HEK293 (cell line): Measurements from ENCODE around the gene MRM1.

Experiments used
- CTCF ChIA-PET: fragments of 350-600 bp; formaldehyde crosslinking; extraction: SDS; loops from one replicate; lab custom pipeline; 2021; ENCODE audit warnings: antibody characterized with exemption; lab: Yijun Ruan, JAX
- POLR2A ChIA-PET: fragments of 300-600 bp; formaldehyde crosslinking; extraction: SDS; loops from one replicate; lab custom pipeline; 2020; ENCODE audit warnings: antibody characterized with exemption, inconsistent platforms; lab: Yijun Ruan, JAX
- H3K27ac ChIP-seq: fragments of 200-500 bp; sonication (Bioruptor generic); 2 replicates; pipeline ENCODE4 v1.5.1; 2014; ENCODE audit warnings: low read depth, low read length, control low read depth, inconsistent platforms; ENCODE audit errors: extremely low read depth
- H3K36me3 ChIP-seq, 2 experiments: fragments of 200-500 bp in 1 of 2; sonication (Bioruptor generic) in 1 of 2; 1 replicate in 1 of 2; 2 replicates in 1 of 2; pipeline ENCODE4 v1.5.1; 2014 to 2017; ENCODE audit warnings: inconsistent platforms in 2 of 2, low read length in 2 of 2; ENCODE audit not compliant: control insufficient read depth in 2 of 2, insufficient read depth in 1 of 2
- H3K4me1 ChIP-seq: fragments of 200-500 bp; sonication (Bioruptor generic); 2 replicates; pipeline ENCODE4 v1.5.1; 2014; ENCODE audit warnings: mild to moderate bottlenecking, low read length, inconsistent platforms; ENCODE audit not compliant: control insufficient read depth, insufficient read depth
- H3K4me3 ChIP-seq: 2 replicates; pipeline ENCODE4 v1.5.1; 2011; ENCODE audit warnings: low read depth, mild to moderate bottlenecking, control low read depth, low read length, moderate library complexity
- H3K9me3 ChIP-seq: fragments of 200-500 bp; sonication (Bioruptor generic); 2 replicates; pipeline ENCODE4 v1.5.1; 2014; ENCODE audit warnings: low read depth, low read length, inconsistent platforms; ENCODE audit not compliant: control insufficient read depth, insufficient read depth
- EGR2 ChIP-seq: fragments of 450-650 bp; formaldehyde crosslinking; IDR thresholded peaks from 2 replicates; pipeline ENCODE4 v1.5.1; 2016; ENCODE audit warnings: low read depth, missing biosample characterization, missing genetic modification characterization
- ZFP69B ChIP-seq: fragments of 450-650 bp; formaldehyde crosslinking; IDR thresholded peaks from 2 replicates; pipeline ENCODE4 v1.5.1; 2016; ENCODE audit warnings: missing biosample characterization, missing genetic modification characterization
- ZNF146 ChIP-seq: fragments of 450-650 bp; formaldehyde crosslinking; IDR thresholded peaks from 2 replicates; pipeline ENCODE4 v1.5.1; 2016; ENCODE audit warnings: missing biosample characterization, missing genetic modification characterization
- ZNF248 ChIP-seq: fragments of 450-650 bp; formaldehyde crosslinking; IDR thresholded peaks from 2 replicates; pipeline ENCODE4 v1.5.1; 2017; ENCODE audit warnings: missing biosample characterization, missing genetic modification characterization
- ZNF366 ChIP-seq: fragments of 450-650 bp; formaldehyde crosslinking; conservative IDR thresholded peaks from 2 replicates; pipeline ENCODE4 v1.5.1; 2016; ENCODE audit warnings: missing biosample characterization, missing genetic modification characterization
- ZNF544 ChIP-seq: fragments of 450-650 bp; formaldehyde crosslinking; IDR thresholded peaks from 2 replicates; pipeline ENCODE4 v1.5.0; 2017; ENCODE audit warnings: missing biosample characterization, missing genetic modification characterization
- ZNF585B ChIP-seq: fragments of 450-650 bp; formaldehyde crosslinking; IDR thresholded peaks from 2 replicates; pipeline ENCODE4 v1.5.1; 2016; ENCODE audit warnings: missing biosample characterization, missing genetic modification characterization
- ZNF837 ChIP-seq: fragments of 450-650 bp; formaldehyde crosslinking; IDR thresholded peaks from 2 replicates; pipeline ENCODE4 v1.5.1; 2016; ENCODE audit warnings: missing biosample characterization, missing genetic modification characterization
- TF ChIP-seq, protein P1 (sequence below): fragments of 450-650 bp; formaldehyde crosslinking; conservative IDR thresholded peaks from 2 replicates; pipeline ENCODE4 v1.5.1; 2016; ENCODE audit warnings: low read depth, missing biosample characterization, missing genetic modification characterization
- TF ChIP-seq, protein P2 (sequence below): fragments of 450-650 bp; formaldehyde crosslinking; IDR thresholded peaks from 2 replicates; pipeline ENCODE4 v1.5.1; 2016; ENCODE audit warnings: missing biosample characterization, missing genetic modification characterization
- TF ChIP-seq, protein P3 (sequence below): fragments of 450-650 bp; formaldehyde crosslinking; IDR thresholded peaks from 2 replicates; pipeline ENCODE4 v1.5.1; 2016; ENCODE audit warnings: missing biosample characterization, missing genetic modification characterization
- TF ChIP-seq, protein P4 (sequence below): fragments of 450-650 bp; formaldehyde crosslinking; IDR thresholded peaks from 2 replicates; pipeline ENCODE4 v1.5.1; 2016; ENCODE audit warnings: missing biosample characterization, missing genetic modification characterization
- TF ChIP-seq, protein P5 (sequence below): fragments of 450-650 bp; formaldehyde crosslinking; IDR thresholded peaks from 2 replicates; pipeline ENCODE4 v1.5.1; 2016; ENCODE audit warnings: missing biosample characterization, missing genetic modification characterization
- TF ChIP-seq, protein P6 (sequence below): IDR thresholded peaks from 2 replicates; pipeline ENCODE4 v1.6.1; 2011; ENCODE audit warnings: mild to moderate bottlenecking, low read depth, low read length, borderline replicate concordance

Gene MRM1

DNA sequence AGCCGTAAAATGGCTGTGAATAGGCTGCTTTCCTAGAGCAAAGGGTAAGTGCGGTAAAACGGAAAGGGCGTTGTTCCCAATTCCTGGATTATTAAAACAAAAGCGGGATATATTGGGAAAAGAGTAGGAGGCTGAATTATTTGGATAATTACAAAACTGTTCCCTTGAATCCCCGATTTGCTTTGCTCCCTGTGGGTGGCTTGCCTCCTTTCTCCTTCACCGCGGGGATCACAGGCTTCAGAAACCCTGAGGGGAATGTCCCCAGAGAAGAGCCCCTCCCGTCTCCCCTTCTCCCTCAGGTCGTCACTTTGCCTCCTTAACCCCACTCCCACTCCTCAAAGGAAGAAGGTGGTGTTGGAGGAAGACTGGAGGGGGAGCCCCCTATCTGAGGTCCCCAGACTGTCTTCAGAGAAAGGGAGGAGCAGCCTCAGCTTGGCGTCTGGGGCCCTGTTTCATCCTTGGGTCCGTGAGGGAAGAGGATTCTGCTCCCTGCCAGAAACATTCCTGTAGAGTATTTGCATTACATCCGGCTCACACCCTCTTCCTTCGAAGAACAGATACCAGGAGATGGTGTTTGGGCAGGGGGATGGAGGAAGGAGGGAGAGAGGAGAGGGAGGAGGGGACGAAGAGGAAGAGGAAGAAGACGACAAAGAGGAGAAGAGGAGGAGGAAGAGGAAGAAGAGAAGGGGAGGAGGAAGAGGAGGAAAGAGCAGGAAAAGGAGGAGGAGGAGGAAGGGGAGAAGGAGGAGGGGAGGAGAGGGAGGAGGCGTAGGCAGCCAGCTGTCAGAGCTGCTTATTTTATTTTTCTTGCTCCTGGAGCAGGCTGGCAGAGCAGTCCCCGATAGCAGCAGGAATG lies 31.8 kb downstream of the MRM1 start (continued):
- TF ChIP-seq, protein P1, sequence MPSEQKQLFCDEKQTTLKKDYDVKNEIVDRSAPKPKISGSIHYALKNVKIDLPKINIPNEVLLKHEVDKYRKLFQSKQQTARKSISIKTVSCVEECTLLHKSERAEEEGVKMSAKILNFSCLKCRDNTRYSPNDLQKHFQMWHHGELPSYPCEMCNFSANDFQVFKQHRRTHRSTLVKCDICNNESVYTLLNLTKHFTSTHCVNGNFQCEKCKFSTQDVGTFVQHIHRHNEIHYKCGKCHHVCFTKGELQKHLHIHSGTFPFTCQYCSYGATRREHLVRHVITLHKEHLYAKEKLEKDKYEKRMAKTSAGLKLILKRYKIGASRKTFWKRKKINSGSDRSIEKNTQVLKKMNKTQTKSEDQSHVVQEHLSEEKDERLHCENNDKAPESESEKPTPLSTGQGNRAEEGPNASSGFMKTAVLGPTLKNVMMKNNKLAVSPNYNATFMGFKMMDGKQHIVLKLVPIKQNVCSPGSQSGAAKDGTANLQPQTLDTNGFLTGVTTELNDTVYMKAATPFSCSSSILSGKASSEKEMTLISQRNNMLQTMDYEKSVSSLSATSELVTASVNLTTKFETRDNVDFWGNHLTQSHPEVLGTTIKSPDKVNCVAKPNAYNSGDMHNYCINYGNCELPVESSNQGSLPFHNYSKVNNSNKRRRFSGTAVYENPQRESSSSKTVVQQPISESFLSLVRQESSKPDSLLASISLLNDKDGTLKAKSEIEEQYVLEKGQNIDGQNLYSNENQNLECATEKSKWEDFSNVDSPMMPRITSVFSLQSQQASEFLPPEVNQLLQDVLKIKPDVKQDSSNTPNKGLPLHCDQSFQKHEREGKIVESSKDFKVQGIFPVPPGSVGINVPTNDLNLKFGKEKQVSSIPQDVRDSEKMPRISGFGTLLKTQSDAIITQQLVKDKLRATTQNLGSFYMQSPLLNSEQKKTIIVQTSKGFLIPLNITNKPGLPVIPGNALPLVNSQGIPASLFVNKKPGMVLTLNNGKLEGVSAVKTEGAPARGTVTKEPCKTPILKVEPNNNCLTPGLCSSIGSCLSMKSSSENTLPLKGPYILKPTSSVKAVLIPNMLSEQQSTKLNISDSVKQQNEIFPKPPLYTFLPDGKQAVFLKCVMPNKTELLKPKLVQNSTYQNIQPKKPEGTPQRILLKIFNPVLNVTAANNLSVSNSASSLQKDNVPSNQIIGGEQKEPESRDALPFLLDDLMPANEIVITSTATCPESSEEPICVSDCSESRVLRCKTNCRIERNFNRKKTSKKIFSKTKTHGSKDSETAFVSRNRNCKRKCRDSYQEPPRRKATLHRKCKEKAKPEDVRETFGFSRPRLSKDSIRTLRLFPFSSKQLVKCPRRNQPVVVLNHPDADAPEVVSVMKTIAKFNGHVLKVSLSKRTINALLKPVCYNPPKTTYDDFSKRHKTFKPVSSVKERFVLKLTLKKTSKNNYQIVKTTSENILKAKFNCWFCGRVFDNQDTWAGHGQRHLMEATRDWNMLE (tag by site-specific recombination), result no peak
- peak; percentile 46; the same call in 1 of the 2 replicates for TF ChIP-seq ZNF366 (tag by site-specific recombination)
- peak; percentile 96 for TF ChIP-seq EGR2 (tag by site-specific recombination)
- TF ChIP-seq ZNF837 (tag by site-specific recombination), result no peak
- TF ChIP-seq, all 188 proteins: peak for 4

DNA sequence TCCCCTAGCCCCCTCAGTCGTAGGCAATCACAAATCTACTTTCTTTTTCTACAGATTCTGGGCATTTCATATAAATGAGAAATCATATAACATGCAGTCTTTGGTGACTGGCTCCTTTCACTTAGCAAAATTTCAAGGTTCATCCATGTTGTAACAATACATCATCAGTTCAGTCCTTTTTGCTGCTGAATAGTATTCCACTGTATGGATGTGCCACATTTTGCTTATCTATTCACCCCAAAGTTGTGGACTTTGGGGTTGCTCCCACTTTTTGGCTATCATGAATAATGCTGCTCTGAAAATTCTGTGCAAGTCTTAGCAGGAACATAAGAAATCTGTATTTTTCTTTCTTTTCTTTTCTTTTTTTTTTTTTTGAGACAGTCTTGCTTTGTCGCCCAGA lies 39.0 kb downstream of the MRM1 start:
- no peak for TF ChIP-seq ZNF248 (tag by site-specific recombination)
- TF ChIP-seq ZNF585B (tag by site-specific recombination), result no peak
- TF ChIP-seq, protein P2, sequence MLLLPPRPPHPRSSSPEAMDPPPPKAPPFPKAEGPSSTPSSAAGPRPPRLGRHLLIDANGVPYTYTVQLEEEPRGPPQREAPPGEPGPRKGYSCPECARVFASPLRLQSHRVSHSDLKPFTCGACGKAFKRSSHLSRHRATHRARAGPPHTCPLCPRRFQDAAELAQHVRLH (tag by site-specific recombination), result 0 out of 2 replicates have a peak, but pooled peaks have one; percentile 9
- TF ChIP-seq ZNF146 (tag by site-specific recombination), result peak; percentile 89
- ChIA-PET CTCF (interaction anchor here (0.6 kb wide), 1 partner anchor 572 kb away, joined by 4 read pairs; no protein-coding TSS in a partner anchor), POLR2A (interaction anchor here (0.5 kb wide), 1 partner anchor 1918 kb away, joined by 3 read pairs; no protein-coding TSS in a partner anchor)

DNA sequence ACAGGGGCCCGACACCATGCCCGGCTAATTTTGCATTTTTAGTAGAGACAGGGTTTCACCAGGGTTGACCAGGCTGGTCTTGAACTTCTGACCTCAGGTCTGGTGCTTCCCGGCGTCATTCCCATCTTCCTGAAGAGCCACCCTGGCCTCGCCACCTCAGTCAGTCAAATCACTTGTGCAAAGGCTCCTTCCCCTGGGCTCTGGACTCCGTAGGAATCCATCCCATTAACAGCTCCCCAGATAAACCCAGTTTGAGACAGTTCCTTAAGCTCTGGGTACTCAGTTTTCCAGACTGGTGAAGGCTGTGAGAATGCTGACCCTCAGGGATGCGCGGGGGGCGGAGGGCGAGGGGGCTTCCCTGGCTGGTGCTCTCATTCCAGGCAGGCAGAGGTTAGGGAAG lies 39.5 kb downstream of the MRM1 start:
- H3K36me3 ChIP-seq, result no peaks in the 10 kb centered on the region
- POLR2A ChIA-PET, result interaction anchor here (0.5 kb wide), 1 partner anchor 1917 kb away, joined by 3 read pairs; no protein-coding TSS in a partner anchor
- no peak overlapping the region for H3K4me3 ChIP-seq
- H3K27ac ChIP-seq, result no peak overlapping the region
- H3K9me3 ChIP-seq, result no peaks in the 10 kb centered on the region
- CTCF ChIA-PET, result interaction anchor here (1.7 kb wide), 1 partner anchor 15 kb away, joined by 5 read pairs; no protein-coding TSS in a partner anchor
- peaks cover 6% of the 10 kb centered on the region for H3K4me1 ChIP-seq
- TF ChIP-seq, protein P3, sequence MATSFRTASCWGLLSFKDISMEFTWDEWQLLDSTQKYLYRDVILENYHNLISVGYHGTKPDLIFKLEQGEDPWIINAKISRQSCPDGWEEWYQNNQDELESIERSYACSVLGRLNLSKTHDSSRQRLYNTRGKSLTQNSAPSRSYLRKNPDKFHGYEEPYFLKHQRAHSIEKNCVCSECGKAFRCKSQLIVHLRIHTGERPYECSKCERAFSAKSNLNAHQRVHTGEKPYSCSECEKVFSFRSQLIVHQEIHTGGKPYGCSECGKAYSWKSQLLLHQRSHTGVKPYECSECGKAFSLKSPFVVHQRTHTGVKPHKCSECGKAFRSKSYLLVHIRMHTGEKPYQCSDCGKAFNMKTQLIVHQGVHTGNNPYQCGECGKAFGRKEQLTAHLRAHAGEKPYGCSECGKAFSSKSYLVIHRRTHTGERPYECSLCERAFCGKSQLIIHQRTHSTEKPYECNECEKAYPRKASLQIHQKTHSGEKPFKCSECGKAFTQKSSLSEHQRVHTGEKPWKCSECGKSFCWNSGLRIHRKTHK (tag by site-specific recombination), result no peak
- no peak for TF ChIP-seq ZNF544
- TF ChIP-seq ZFP69B (tag by site-specific recombination), result no peak
- TF ChIP-seq, protein P4, sequence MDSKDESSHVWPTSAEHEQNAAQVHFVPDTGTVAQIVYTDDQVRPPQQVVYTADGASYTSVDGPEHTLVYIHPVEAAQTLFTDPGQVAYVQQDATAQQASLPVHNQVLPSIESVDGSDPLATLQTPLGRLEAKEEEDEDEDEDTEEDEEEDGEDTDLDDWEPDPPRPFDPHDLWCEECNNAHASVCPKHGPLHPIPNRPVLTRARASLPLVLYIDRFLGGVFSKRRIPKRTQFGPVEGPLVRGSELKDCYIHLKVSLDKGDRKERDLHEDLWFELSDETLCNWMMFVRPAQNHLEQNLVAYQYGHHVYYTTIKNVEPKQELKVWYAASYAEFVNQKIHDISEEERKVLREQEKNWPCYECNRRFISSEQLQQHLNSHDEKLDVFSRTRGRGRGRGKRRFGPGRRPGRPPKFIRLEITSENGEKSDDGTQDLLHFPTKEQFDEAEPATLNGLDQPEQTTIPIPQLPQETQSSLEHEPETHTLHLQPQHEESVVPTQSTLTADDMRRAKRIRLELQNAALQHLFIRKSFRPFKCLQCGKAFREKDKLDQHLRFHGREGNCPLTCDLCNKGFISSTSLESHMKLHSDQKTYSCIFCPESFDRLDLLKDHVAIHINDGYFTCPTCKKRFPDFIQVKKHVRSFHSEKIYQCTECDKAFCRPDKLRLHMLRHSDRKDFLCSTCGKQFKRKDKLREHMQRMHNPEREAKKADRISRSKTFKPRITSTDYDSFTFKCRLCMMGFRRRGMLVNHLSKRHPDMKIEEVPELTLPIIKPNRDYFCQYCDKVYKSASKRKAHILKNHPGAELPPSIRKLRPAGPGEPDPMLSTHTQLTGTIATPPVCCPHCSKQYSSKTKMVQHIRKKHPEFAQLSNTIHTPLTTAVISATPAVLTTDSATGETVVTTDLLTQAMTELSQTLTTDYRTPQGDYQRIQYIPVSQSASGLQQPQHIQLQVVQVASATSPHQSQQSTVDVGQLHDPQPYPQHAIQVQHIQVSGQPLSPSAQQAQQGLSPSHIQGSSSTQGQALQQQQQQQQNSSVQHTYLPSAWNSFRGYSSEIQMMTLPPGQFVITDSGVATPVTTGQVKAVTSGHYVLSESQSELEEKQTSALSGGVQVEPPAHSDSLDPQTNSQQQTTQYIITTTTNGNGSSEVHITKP (tag by site-specific recombination), result no peak
- TF ChIP-seq, protein P5, sequence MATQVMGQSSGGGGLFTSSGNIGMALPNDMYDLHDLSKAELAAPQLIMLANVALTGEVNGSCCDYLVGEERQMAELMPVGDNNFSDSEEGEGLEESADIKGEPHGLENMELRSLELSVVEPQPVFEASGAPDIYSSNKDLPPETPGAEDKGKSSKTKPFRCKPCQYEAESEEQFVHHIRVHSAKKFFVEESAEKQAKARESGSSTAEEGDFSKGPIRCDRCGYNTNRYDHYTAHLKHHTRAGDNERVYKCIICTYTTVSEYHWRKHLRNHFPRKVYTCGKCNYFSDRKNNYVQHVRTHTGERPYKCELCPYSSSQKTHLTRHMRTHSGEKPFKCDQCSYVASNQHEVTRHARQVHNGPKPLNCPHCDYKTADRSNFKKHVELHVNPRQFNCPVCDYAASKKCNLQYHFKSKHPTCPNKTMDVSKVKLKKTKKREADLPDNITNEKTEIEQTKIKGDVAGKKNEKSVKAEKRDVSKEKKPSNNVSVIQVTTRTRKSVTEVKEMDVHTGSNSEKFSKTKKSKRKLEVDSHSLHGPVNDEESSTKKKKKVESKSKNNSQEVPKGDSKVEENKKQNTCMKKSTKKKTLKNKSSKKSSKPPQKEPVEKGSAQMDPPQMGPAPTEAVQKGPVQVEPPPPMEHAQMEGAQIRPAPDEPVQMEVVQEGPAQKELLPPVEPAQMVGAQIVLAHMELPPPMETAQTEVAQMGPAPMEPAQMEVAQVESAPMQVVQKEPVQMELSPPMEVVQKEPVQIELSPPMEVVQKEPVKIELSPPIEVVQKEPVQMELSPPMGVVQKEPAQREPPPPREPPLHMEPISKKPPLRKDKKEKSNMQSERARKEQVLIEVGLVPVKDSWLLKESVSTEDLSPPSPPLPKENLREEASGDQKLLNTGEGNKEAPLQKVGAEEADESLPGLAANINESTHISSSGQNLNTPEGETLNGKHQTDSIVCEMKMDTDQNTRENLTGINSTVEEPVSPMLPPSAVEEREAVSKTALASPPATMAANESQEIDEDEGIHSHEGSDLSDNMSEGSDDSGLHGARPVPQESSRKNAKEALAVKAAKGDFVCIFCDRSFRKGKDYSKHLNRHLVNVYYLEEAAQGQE, result no peak
- TF ChIP-seq, protein P6, sequence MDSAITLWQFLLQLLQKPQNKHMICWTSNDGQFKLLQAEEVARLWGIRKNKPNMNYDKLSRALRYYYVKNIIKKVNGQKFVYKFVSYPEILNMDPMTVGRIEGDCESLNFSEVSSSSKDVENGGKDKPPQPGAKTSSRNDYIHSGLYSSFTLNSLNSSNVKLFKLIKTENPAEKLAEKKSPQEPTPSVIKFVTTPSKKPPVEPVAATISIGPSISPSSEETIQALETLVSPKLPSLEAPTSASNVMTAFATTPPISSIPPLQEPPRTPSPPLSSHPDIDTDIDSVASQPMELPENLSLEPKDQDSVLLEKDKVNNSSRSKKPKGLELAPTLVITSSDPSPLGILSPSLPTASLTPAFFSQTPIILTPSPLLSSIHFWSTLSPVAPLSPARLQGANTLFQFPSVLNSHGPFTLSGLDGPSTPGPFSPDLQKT, result no peak

More for the DNA sequence above, 39.0 kb downstream of the MRM1 start:
- no peak overlapping the region for H3K27ac ChIP-seq
- peaks cover 6% of the 10 kb centered on the region for H3K4me1 ChIP-seq
- H3K4me3 ChIP-seq, result no peak overlapping the region
- H3K36me3 ChIP-seq, result no peaks in the 10 kb centered on the region
- H3K9me3 ChIP-seq, result no peaks in the 10 kb centered on the region
